IPS DF 6.9 (cell line): ENCODE data around the gene CDYL.
"Not testable (repeated sequence)": the region's sequence is repeated elsewhere in the genome, so short reads cannot be mapped to it uniquely, and the experiment has no call there.

Experiments
- DNase-seq: peaks from one replicate; pipeline ENCODE4 v3.0.0-alpha.2; 2013; ENCODE audit warnings: low read depth, low spot score
- H3K27ac ChIP-seq: one replicate; pipeline ENCODE4 v1.5.1; 2013; ENCODE audit warnings: low read length, control low read depth
- H3K27me3 ChIP-seq: 2 replicates; pipeline ENCODE4 v1.6.1; 2013; ENCODE audit warnings: mild to moderate bottlenecking, low read length; ENCODE audit not compliant: control insufficient read depth, insufficient read depth
- H3K36me3 ChIP-seq: 2 replicates; pipeline ENCODE4 v1.6.1; 2013; ENCODE audit warnings: low read length; ENCODE audit not compliant: control insufficient read depth, insufficient read depth
- H3K4me1 ChIP-seq: 2 replicates; pipeline ENCODE4 v1.6.1; 2013; ENCODE audit warnings: low read length; ENCODE audit not compliant: control insufficient read depth, insufficient read depth
- H3K4me3 ChIP-seq: 2 replicates; pipeline ENCODE4 v1.5.1; 2013; ENCODE audit warnings: mild to moderate bottlenecking, low read length
- H3K9me3 ChIP-seq: 2 replicates; pipeline ENCODE4 v1.6.1; 2013; ENCODE audit warnings: low read length, inconsistent platforms; ENCODE audit not compliant: control insufficient read depth, insufficient read depth
- WGBS: extraction: QIAGEN DNeasy Blood & Tissue Kit; methylation state at CpG from one replicate; pipeline ENCODE4 v1.1.7; 2013; ENCODE audit warnings: mixed read lengths, missing lambda C conversion rate; ENCODE audit not compliant: insufficient read length, insufficient coverage; 5-methylcytosine and 5-hydroxymethylcytosine counted together

The CDYL gene

DNA sequence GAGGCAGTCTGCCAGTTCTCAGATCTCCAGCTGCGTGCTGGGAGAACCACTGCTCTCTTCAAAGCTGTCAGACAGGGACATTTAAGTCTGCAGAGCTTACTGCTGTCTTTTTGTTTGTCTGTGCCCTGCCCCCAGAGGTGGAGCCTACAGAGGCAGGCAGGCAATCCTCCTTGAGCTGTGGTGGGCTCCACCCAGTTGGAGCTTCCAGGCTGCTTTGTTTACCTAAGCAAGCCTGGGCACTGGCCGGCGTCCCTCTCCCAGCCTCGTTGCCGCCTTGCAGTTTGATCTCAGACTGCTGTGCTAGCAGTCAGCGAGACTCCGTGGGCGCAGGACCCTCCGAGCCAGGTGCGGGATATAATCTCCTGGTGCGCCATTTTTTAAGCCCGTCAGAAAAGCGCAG lies 59.3 kb downstream of the CDYL start:
- H3K4me1 ChIP-seq, H3K36me3 ChIP-seq, H3K4me3 ChIP-seq, H3K27ac ChIP-seq, H3K9me3 ChIP-seq, H3K27me3 ChIP-seq: not testable (repeated sequence)
- peak; percentile 22 for DNase-seq
- WGBS: no CpG with 5 or more reads among the region's 13 CpGs

DNA sequence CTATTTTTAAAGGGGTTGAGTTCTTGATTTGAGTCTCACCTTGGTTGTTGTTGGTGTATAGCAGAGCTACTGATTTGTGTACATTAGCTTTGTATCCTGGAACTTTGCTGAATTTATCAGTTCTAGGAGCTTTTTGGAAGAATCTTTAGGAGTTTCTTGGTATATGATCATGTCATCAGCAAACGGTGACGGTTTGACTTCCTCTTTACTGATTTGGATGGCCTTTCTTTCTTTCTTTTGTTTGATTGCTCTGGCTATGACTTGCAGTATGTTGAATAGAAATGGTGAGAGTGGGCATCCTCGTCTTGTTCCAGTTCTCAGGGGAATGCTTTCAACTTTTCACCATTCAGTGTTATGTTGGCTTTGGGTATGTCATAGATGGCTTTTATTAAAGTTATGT lies 64.0 kb downstream of the CDYL start:
- no peaks in the 10 kb centered on the region for H3K27me3 ChIP-seq
- WGBS: no CpG with 5 or more reads among the region's 3 CpGs
- H3K4me3 ChIP-seq: no peak overlapping the region
- H3K4me1 ChIP-seq: no peaks in the 10 kb centered on the region
- H3K27ac ChIP-seq: no peak overlapping the region
- no peaks in the 10 kb centered on the region for H3K9me3 ChIP-seq
- no peak for DNase-seq
- no peaks in the 10 kb centered on the region for H3K36me3 ChIP-seq

GRCh38 chr6:4844108-4844507 lies 67.9 kb downstream of the CDYL start:
- H3K27ac ChIP-seq: no peak overlapping the region
- WGBS: no CpG with 5 or more reads among the region's 7 CpGs
- DNase-seq: peak; percentile 48
- H3K27me3 ChIP-seq: no peaks in the 10 kb centered on the region
- no peaks in the 10 kb centered on the region for H3K36me3 ChIP-seq
- no peaks in the 10 kb centered on the region for H3K4me1 ChIP-seq
- H3K9me3 ChIP-seq: no peaks in the 10 kb centered on the region
- no peak overlapping the region for H3K4me3 ChIP-seq

- Histone ChIP-seq H3K4me1 (no peaks in the 10 kb centered on the region), H3K4me3 (no peak overlapping the region), H3K9me3 (no peaks in the 10 kb centered on the region), H3K27ac (no peak overlapping the region), H3K36me3 (no peaks in the 10 kb centered on the region), H3K27me3 (no peaks in the 10 kb centered on the region)
- no CpG with 5 or more reads among the region's 2 CpGs for WGBS
- no peak for DNase-seq
Measured at GRCh38 chr6:4846387-4846786, 70.2 kb downstream of the CDYL start.

DNA sequence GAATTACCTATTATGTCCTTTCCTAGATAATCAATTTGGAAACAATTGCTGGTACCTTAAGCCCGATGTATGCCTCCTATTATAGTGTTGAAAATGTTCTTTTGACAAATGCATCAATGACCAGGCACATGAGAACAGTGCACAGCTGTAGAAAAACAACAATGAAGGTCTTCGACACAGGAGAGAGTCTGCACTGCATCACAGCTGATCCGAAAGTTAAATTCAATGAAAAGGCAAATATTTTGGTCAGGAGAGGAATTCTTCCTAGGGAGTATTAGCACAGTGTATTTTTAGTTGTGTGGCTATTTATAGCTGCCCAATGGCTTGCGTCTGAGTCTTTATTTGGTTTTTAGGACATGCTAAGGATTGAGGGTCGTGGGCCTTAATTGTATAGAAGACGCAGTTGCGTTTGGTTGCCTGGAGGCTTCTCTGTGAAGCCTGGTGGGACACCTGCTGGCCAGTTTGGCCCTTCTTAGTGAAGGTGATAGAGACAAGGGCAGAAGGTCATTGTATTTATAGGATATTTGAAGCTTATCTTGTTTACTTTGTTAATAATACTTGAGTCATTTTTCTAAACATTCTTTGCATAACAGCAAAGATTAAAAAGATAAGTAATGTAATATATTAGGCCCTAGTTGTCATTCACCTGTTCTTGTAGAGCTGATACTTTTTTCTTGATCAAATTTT lies 72.3 kb downstream of the CDYL start:
- no peak for DNase-seq
- H3K27me3 ChIP-seq: no peaks in the 10 kb centered on the region
- H3K36me3 ChIP-seq: no peaks in the 10 kb centered on the region
- no peak overlapping the region for H3K4me3 ChIP-seq
- H3K9me3 ChIP-seq: no peaks in the 10 kb centered on the region
- no peak overlapping the region for H3K27ac ChIP-seq
- peaks cover 1% of the 10 kb centered on the region; the same call in 1 of the 2 replicates for H3K4me1 ChIP-seq
- no CpG with 5 or more reads among the region's 7 CpGs for WGBS

- H3K4me3 ChIP-seq: no peak overlapping the region
- H3K9me3 ChIP-seq: no peaks in the 10 kb centered on the region
- no CpG with 5 or more reads among the region's 4 CpGs for WGBS
- peaks cover 1% of the 10 kb centered on the region; the same call in 1 of the 2 replicates for H3K4me1 ChIP-seq
- H3K36me3 ChIP-seq: no peaks in the 10 kb centered on the region
- no peak overlapping the region for H3K27ac ChIP-seq
- no peaks in the 10 kb centered on the region for H3K27me3 ChIP-seq
- DNase-seq: no peak
Measured at GRCh38 chr6:4849226-4850022, 73.2 kb downstream of the CDYL start.

GRCh38 chr6:4851035-4851434 lies 74.8 kb downstream of the CDYL start:
- H3K4me3 ChIP-seq: no peak overlapping the region
- peaks cover 1% of the 10 kb centered on the region; the same call in 1 of the 2 replicates for H3K4me1 ChIP-seq
- H3K27me3 ChIP-seq: no peaks in the 10 kb centered on the region
- no peak for DNase-seq
- WGBS: no CpG with 5 or more reads among the region's 4 CpGs
- no peak overlapping the region for H3K27ac ChIP-seq
- H3K9me3 ChIP-seq: no peaks in the 10 kb centered on the region
- H3K36me3 ChIP-seq: no peaks in the 10 kb centered on the region

- WGBS: no CpG with 5 or more reads among the region's 1 CpG
- H3K4me1 ChIP-seq, DNase-seq, H3K4me3 ChIP-seq, H3K9me3 ChIP-seq, H3K27me3 ChIP-seq, H3K36me3 ChIP-seq, H3K27ac ChIP-seq: not testable (repeated sequence)
Measured at GRCh38 chr6:4852186-4852585, 76.0 kb downstream of the CDYL start.

DNA sequence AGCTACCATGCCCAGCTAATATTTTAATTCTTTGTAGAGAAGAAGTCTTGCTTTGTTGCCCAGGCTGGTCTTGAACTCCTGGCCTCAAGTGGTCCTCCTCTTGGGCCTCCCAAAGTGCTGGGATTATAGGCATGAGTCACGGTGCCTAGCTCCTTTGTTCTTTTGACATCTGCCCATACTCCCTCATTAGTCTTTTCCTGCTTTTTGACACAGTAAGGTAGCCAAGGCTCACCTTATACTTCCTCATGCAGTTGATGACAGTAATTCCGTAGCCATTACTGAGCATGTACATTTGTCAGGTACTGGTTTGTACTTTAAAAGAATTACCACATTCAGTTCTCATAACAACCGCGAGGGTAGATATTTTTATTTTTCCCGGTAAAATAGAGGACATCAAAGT lies 76.7 kb downstream of the CDYL start:
- DNase-seq: no peak
- H3K4me1 ChIP-seq: peaks cover 1% of the 10 kb centered on the region; the same call in 1 of the 2 replicates
- WGBS: no CpG with 5 or more reads among the region's 5 CpGs
- H3K27me3 ChIP-seq: no peaks in the 10 kb centered on the region
- H3K27ac ChIP-seq: no peak overlapping the region
- no peaks in the 10 kb centered on the region for H3K9me3 ChIP-seq
- H3K36me3 ChIP-seq: no peaks in the 10 kb centered on the region
- H3K4me3 ChIP-seq: no peak overlapping the region

DNA sequence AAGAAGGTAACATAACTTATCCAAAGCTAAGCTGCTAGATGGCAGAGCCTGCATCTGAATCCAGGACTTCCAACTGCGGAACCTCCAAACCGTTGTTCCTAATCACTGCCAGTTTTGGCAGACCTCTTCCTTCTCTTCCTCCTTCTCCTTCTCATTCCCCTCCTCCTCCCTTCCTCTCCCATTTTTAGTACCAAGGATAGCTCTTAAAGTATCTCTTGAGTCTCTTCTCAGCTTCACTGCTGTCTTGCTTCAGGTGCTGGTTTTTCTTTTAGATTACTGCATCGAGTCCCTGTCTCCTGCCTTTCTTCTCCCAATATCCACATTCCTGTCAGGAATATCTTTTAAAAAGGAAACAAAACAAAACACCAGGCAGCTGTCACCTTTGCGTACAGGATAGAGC lies 77.1 kb downstream of the CDYL start:
- Histone ChIP-seq H3K9me3 (no peaks in the 10 kb centered on the region), H3K27me3 (no peaks in the 10 kb centered on the region), H3K4me3 (no peak overlapping the region), H3K36me3 (no peaks in the 10 kb centered on the region), H3K4me1 (peaks cover 1% of the 10 kb centered on the region; the same call in 1 of the 2 replicates), H3K27ac (no peak overlapping the region)
- DNase-seq: no peak
- no CpG with 5 or more reads among the region's 4 CpGs for WGBS
